ENCODE results near the gene PEX5L. TPM values are rescaled to one million over a fixed set of nuclear protein-coding genes. Genes with fewer than 3 reads are reported as not detected.
"Not testable (repeated sequence)": the region's sequence is repeated elsewhere in the genome, so short reads cannot be mapped to it uniquely, and the experiment has no call there.

Gene PEX5L
- total RNA-seq, 2 donors from 2014 or later: 4.2 to 13.2 TPM

- 26 to 40% methylated on average over 4 of the region's 4 CpGs for WGBS, 2 donors
- ATAC-seq (peak; percentile 83), DNase-seq (peak; percentile 38 to 61 (median 50))
- no peak overlapping the region for H3K27ac ChIP-seq
- H3K4me3 ChIP-seq: no peak overlapping the region
- intact Hi-C loops (cut with DNase I): no loop called here
- H3K9me3 ChIP-seq: no peaks in the 10 kb centered on the region
- H3K4me1 ChIP-seq: peaks cover 20% of the 10 kb centered on the region
- no peaks in the 10 kb centered on the region for H3K27me3 ChIP-seq
- H3K36me3 ChIP-seq (replicated peaks in 1 of 2; ENCODE audit: insufficient read depth in 1 of 2, low read depth in 2 of 2): no peaks in the 10 kb centered on the region
- TF ChIP-seq, protein P1, sequence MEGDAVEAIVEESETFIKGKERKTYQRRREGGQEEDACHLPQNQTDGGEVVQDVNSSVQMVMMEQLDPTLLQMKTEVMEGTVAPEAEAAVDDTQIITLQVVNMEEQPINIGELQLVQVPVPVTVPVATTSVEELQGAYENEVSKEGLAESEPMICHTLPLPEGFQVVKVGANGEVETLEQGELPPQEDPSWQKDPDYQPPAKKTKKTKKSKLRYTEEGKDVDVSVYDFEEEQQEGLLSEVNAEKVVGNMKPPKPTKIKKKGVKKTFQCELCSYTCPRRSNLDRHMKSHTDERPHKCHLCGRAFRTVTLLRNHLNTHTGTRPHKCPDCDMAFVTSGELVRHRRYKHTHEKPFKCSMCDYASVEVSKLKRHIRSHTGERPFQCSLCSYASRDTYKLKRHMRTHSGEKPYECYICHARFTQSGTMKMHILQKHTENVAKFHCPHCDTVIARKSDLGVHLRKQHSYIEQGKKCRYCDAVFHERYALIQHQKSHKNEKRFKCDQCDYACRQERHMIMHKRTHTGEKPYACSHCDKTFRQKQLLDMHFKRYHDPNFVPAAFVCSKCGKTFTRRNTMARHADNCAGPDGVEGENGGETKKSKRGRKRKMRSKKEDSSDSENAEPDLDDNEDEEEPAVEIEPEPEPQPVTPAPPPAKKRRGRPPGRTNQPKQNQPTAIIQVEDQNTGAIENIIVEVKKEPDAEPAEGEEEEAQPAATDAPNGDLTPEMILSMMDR (IDR thresholded peaks at IDR 0.05): no peak
- no peak for TF ChIP-seq POLR2A (IDR thresholded peaks at IDR 0.05)
These were observed 242.4 kb downstream of the PEX5L start for GRCh38 chr3:179794355-179794754.

DNA sequence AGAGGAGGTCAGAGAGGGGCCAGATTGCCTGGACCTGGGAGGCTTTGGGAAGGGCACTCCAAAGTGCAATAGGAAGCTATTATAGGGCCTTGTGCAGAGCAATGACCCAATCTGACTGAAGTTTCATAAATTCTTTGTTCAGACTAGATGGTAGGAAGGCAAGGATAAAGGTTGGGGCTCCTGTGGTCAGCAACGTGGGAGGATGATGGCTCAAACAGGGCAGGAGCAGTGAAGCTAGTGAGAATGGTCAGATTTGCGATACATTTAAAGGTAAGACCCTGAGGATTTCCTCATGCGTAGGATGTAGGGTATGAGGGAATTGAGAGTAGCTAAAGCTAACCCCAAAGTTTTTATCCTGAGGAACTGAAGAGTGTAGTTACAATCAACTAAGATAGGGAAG lies 244.9 kb downstream of the PEX5L start:
- no peaks in the 10 kb centered on the region for H3K36me3 ChIP-seq (replicated peaks in 1 of 2; ENCODE audit: insufficient read depth in 1 of 2, low read depth in 2 of 2)
- WGBS, 2 donors: 94 to 97% methylated on average over 3 of the region's 3 CpGs
- no peak overlapping the region for H3K27ac ChIP-seq
- no peak for TF ChIP-seq POLR2A (IDR thresholded peaks at IDR 0.05)
- TF ChIP-seq, protein P1 (IDR thresholded peaks at IDR 0.05): no peak
- no peaks in the 10 kb centered on the region for H3K27me3 ChIP-seq
- no peak for DNase-seq
- ATAC-seq: no peak
- intact Hi-C loops (cut with DNase I): no loop called here
- peaks cover 10% of the 10 kb centered on the region for H3K4me1 ChIP-seq
- H3K9me3 ChIP-seq: no peaks in the 10 kb centered on the region
- H3K4me3 ChIP-seq: no peak overlapping the region

GRCh38 chr3:179788996-179789395 lies 247.7 kb downstream of the PEX5L start:
- Histone ChIP-seq H3K36me3 (replicated peaks in 1 of 2; ENCODE audit: insufficient read depth in 1 of 2, low read depth in 2 of 2) (no peaks in the 10 kb centered on the region), H3K4me3 (no peak overlapping the region), H3K27ac (no peak overlapping the region), H3K9me3 (no peaks in the 10 kb centered on the region), H3K4me1 (no peaks in the 10 kb centered on the region), H3K27me3 (no peaks in the 10 kb centered on the region)
- 56 to 61% methylated on average over 1 of the region's 1 CpG for WGBS, 2 donors
- TF ChIP-seq POLR2A (IDR thresholded peaks at IDR 0.05): no peak
- TF ChIP-seq, protein P1 (IDR thresholded peaks at IDR 0.05): no peak
- ATAC-seq: no peak
- peak in 1 of 4 donors; percentile 26 for DNase-seq
- intact Hi-C loops (cut with DNase I): no loop called here

DNA sequence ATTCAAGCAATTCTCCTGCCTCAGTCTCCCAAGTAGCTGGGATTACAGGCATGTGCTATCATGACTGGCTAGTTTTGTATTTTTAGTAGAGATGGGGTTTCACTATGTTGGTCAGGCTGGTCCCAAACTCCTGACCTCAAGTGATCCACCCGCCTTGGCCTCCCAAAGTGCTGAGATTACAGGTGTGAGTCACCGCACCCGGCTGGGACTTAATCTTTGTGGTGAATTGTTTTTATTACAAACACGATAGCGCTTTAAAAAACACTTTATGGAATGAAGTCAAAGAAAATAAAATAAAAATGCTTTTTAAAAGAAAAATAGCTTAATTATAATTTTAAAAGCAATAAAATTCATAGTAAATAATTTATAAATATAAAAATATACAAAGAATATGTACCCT lies 253.9 kb downstream of the PEX5L start:
- H3K36me3 ChIP-seq (replicated peaks in 1 of 2; ENCODE audit: insufficient read depth in 1 of 2, low read depth in 2 of 2); H3K27me3 ChIP-seq; ATAC-seq; DNase-seq; H3K27ac ChIP-seq; H3K4me1 ChIP-seq; intact Hi-C loops (cut with DNase I); H3K9me3 ChIP-seq; H3K4me3 ChIP-seq: not testable (repeated sequence)
- 98 to 100% methylated on average over 5 of the region's 5 CpGs for WGBS, 2 donors

DNA sequence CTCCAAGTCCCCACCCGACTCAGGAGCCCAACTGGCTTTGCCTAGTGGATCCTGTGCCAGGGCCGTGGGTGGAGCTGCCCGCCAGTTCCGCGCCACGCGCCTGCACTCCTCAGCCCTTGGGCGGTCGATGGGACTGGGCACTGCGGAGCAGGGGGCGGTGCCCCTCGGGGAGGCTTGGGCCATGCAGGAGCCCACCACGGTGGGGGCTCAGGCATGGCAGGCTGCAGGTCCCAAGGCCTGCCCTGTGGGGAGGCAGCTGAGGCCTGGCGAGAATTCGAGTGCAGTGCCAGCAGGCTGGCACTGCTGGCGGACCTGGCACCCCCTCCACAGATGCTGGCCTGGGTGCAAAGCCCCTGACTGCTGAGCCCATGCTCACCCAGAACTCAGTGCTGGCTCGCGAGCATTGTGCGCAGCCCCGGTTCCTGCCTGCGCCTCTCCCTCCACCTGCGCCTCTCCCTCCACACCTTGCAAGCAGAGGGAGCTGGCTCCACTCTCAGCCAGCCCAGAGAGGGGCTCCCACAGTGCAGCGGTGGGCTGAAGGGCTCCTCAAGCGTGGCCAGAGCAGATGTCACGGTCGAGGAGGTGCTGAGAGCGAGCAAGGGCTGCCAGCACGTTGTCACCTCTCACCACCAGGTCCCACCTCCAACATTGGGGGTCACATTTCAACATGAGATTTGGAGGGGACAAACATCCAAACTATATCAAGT lies 261.2 kb downstream of the PEX5L start:
- no peak overlapping the region for H3K27ac ChIP-seq
- no peaks in the 10 kb centered on the region for H3K27me3 ChIP-seq
- no peak for ATAC-seq
- intact Hi-C loops (cut with DNase I): no loop called here
- no peaks in the 10 kb centered on the region for H3K9me3 ChIP-seq
- no peak overlapping the region for H3K4me3 ChIP-seq
- TF ChIP-seq, protein P1 (IDR thresholded peaks at IDR 0.05): no peak
- TF ChIP-seq POLR2A (IDR thresholded peaks at IDR 0.05): no peak
- peaks cover under 1% of the 10 kb centered on the region for H3K4me1 ChIP-seq
- no peaks in the 10 kb centered on the region for H3K36me3 ChIP-seq (replicated peaks in 1 of 2; ENCODE audit: insufficient read depth in 1 of 2, low read depth in 2 of 2)
- 98% methylated on average over 10 to 28 of the region's 28 CpGs for WGBS, 2 donors
- DNase-seq: no peak
